HTR-8/SVneo (cell line): Measurements from ENCODE around the gene KLHL14.

Experiments used
- DNase-seq: peaks from one replicate; pipeline ENCODE4 v3.0.0; 2011; ENCODE audit warnings: low spot score, mixed read lengths; ENCODE audit not compliant: insufficient read length
- FAIRE-seq: peaks from 2 replicates; lab custom pipeline; 2011; peaks lifted over from hg19 to GRCh38; lab: Jason Lieb, UNC

KLHL14 gene

GRCh38 chr18:32724071-32724749 is 48.6 kb downstream of the KLHL14 start:
- FAIRE-seq (no peak), DNase-seq (no peak)

GRCh38 chr18:32722279-32722678 is 50.5 kb downstream of the KLHL14 start:
- FAIRE-seq (no peak), DNase-seq (no peak)

- no peak for FAIRE-seq
- DNase-seq, result no peak
Measured at GRCh38 chr18:32717126-32717525, 55.7 kb downstream of the KLHL14 start.

GRCh38 chr18:32714571-32715148 is 58.2 kb downstream of the KLHL14 start:
- DNase-seq (peak; percentile 2), FAIRE-seq (no peak)

- FAIRE-seq (no peak), DNase-seq (no peak)
Measured at GRCh38 chr18:32712860-32713259, 60.0 kb downstream of the KLHL14 start.

- FAIRE-seq (no peak), DNase-seq (no peak)
Measured at GRCh38 chr18:32711862-32712261, 61.0 kb downstream of the KLHL14 start.

- FAIRE-seq, result no peak
- no peak for DNase-seq
Measured at GRCh38 chr18:32707586-32707985, 65.2 kb downstream of the KLHL14 start.

GRCh38 chr18:32707147-32707546 is 65.7 kb downstream of the KLHL14 start:
- DNase-seq, result no peak

GRCh38 chr18:32701313-32701712 is 71.5 kb downstream of the KLHL14 start:
- no peak for FAIRE-seq

More at GRCh38 chr18:32707147-32707546, 65.7 kb downstream of the KLHL14 start:
- no peak for FAIRE-seq

GRCh38 chr18:32698153-32698552 is 74.7 kb downstream of the KLHL14 start:
- no peak for DNase-seq
- FAIRE-seq, result no peak

More at GRCh38 chr18:32701313-32701712, 71.5 kb downstream of the KLHL14 start:
- DNase-seq, result no peak

GRCh38 chr18:32696376-32696775 is 76.4 kb downstream of the KLHL14 start:
- no peak for FAIRE-seq
- DNase-seq, result no peak

GRCh38 chr18:32695534-32695933 is 77.3 kb downstream of the KLHL14 start:
- DNase-seq (no peak), FAIRE-seq (no peak)

- DNase-seq, result no peak
- FAIRE-seq, result no peak
Measured at GRCh38 chr18:32688821-32689220, 84.0 kb downstream of the KLHL14 start.

GRCh38 chr18:32684940-32685339 is 87.9 kb downstream of the KLHL14 start:
- no peak for FAIRE-seq
- no peak for DNase-seq

GRCh38 chr18:32684096-32684495 is 88.7 kb downstream of the KLHL14 start:
- no peak for FAIRE-seq
- DNase-seq, result no peak

GRCh38 chr18:32683044-32683443 is 89.8 kb downstream of the KLHL14 start:
- DNase-seq (no peak), FAIRE-seq (no peak)

- no peak for DNase-seq
- FAIRE-seq, result no peak
Measured at GRCh38 chr18:32677578-32677977, 95.2 kb downstream of the KLHL14 start.

- FAIRE-seq (no peak), DNase-seq (no peak)
Measured at GRCh38 chr18:32674491-32674890, 98.3 kb downstream of the KLHL14 start.

GRCh38 chr18:32672398-32672797 is 100.4 kb downstream of the KLHL14 start:
- DNase-seq (no peak), FAIRE-seq (no peak)

GRCh38 chr18:32670727-32671126 is 102.1 kb downstream of the KLHL14 start:
- no peak for FAIRE-seq
- DNase-seq, result no peak

GRCh38 chr18:32669549-32670165 is 103.2 kb downstream of the KLHL14 start:
- FAIRE-seq (no peak), DNase-seq (no peak)

- FAIRE-seq (no peak), DNase-seq (no peak)
Measured at GRCh38 chr18:32668956-32669355, 103.9 kb downstream of the KLHL14 start.
